WI38 (cell line): ENCODE results near the gene CBX6.

Experiments used
- H3K4me3 ChIP-seq: 2 replicates; pipeline ENCODE4 v1.5.1; 2011; ENCODE audit warnings: low read depth, mild to moderate bottlenecking, control low read depth, low read length
- TF ChIP-seq, protein P1 (sequence below): IDR thresholded peaks from 2 replicates; pipeline ENCODE4 v1.5.1; 2012; ENCODE audit warnings: low read depth, mild to moderate bottlenecking, control low read depth, low read length

The CBX6 gene

DNA sequence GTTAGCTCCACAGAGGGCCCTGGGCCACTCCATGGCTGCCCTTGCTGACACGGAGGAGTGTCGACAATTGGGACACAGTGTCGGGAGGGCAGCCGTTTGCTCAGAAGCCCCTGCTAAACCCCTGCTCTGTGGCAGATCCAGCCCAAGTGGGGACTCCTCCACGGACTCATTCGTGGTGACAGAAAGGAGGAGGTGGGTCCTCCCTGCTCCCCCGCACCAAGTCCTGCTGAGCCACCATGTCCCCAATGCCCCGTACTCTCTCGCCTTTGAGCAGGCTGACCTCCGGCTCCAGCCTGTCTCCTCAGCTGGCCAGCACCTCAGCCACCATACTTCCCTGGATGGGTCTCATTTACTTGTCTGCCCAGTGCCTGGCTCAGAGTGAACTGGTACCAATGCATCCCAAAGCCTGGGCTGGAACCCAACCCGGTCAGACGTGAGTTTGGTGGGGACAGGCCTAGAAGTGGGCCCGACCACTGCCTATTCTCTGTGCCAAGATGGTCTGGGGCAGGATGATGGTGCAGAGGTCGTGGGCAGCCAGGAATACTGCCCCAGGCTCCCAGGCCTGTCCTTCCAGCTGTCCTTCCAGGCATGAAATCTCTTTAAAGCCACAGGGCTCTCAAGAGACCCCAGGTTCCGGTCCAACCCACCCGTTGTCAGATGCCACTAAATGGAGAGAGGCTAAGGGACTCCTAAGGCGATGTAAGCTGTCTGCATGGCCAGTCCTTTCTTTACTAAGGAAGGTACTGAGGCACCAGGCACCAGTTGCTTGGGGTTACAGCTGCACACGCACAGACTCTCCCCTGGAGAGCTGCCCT, 4.3 kb downstream of the CBX6 start:
- no peak overlapping the region for H3K4me3 ChIP-seq
- TF ChIP-seq, protein P1, sequence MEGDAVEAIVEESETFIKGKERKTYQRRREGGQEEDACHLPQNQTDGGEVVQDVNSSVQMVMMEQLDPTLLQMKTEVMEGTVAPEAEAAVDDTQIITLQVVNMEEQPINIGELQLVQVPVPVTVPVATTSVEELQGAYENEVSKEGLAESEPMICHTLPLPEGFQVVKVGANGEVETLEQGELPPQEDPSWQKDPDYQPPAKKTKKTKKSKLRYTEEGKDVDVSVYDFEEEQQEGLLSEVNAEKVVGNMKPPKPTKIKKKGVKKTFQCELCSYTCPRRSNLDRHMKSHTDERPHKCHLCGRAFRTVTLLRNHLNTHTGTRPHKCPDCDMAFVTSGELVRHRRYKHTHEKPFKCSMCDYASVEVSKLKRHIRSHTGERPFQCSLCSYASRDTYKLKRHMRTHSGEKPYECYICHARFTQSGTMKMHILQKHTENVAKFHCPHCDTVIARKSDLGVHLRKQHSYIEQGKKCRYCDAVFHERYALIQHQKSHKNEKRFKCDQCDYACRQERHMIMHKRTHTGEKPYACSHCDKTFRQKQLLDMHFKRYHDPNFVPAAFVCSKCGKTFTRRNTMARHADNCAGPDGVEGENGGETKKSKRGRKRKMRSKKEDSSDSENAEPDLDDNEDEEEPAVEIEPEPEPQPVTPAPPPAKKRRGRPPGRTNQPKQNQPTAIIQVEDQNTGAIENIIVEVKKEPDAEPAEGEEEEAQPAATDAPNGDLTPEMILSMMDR, result no peak

DNA sequence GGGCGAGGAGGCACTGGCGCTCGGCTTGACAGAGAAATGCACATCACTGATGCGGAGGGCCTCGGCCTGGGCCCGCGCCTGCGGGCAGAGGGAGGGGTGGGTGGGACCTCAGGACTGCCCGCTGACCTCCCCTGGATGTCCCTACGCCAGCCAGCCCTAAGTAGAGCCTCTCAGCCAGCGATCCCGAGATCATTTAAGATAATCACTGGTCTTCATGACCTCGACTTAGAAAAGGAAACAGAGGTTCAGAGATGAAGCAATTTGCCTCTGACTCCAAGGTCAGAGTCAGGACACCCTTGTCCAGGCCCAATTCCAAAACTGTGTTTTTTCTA, 4.9 kb downstream of the CBX6 start:
- TF ChIP-seq, protein P1, result no peak
- H3K4me3 ChIP-seq, result no peak overlapping the region

DNA sequence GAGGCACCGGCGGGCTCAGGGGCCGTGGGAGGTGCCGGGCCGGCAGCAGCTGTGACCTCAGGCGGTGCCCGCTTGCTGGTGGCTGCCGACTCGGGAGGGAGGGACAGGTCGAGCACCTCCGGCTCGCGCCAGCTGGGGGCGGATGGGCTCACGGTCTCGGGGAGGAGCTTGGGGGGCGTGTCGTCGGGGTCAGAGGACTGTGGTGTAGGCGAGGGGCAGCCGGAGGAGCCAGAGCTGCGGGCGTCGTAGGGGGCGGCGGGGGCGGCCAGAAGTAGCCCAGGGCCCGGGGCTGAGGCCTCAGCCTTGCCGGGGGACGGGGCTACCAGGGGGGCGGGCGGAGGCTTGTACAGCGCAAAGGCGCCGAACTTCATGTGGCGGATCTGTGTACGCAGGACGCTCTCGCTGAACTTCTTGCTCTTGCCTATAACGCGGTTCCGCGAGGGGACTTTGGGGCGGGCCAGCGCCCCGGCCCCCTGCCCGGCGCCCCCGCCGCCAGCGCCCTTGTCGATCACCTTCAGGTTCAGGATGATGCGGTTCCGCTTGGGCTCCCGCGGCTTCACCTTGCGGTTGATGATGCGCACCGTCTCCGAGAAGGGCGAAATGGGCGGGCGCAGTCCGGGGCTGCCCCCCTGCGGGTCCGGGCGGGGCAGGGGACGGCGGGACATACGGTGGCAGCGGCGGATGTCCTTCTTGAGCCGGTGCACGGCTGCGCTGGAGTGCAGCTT, 5.5 kb downstream of the CBX6 start:
- H3K4me3 ChIP-seq, result no peak overlapping the region
- TF ChIP-seq, protein P1, result no peak

DNA sequence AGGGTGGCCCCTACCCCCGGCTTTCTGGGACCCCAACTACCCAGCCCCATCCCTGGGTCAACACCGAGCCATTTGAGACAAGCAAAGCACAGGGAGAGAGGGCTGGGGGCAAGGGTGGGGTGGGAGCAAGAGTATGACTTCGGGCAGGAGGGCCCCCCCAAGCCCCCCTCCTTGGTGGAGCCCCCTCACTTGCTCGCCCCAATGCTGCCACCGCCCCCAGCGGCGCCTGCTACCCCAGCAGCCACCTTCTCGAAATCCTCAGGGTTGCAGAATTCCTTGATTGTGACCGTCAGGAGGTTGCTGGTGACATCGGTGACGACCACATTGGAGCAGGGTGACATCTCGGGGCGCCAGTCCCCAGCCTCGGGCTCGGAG, 6.0 kb downstream of the CBX6 start:
- TF ChIP-seq, protein P1, result no peak
- H3K4me3 ChIP-seq, result no peak overlapping the region

DNA sequence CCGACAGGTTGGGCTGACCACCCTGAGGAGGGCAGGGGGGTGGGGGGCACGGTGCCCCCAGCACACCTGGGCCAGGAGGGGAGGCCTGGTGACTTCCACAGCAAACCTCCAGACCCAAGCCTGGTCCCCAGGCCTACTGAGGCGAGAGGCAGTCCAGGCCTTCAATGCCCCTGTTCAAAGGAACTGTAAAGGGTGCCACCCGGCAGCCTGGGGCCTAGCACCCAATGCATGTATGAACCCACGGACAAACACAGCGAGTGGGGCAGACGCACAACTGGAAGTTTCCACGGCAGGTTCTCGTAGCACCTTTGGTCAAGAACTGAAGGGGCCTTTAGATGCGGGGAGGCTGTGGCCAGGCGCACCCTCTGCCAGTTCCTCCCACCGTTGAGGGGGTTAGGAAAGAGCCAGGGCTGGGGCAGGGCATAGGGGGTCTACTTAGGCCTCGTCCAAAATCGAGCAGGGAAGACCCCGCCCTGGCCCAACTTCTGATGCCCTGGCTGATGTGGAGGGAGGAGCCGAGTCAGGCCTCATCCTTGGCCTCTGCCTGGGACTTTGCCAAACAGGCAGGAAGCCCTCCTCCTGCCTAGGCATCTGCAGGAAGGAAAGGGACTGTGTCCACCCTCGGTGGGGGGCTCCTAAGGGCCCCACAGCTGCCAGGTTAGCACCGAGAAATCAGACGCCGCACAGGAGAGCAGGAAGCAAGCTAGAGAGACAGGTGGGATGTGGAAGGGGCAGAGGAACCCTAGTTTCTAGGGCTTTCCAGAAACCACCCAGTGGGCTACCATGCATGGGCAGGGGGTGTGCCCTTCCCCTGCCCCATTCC, 6.6 kb downstream of the CBX6 start:
- H3K4me3 ChIP-seq, result no peak overlapping the region
- TF ChIP-seq, protein P1, result no peak

DNA sequence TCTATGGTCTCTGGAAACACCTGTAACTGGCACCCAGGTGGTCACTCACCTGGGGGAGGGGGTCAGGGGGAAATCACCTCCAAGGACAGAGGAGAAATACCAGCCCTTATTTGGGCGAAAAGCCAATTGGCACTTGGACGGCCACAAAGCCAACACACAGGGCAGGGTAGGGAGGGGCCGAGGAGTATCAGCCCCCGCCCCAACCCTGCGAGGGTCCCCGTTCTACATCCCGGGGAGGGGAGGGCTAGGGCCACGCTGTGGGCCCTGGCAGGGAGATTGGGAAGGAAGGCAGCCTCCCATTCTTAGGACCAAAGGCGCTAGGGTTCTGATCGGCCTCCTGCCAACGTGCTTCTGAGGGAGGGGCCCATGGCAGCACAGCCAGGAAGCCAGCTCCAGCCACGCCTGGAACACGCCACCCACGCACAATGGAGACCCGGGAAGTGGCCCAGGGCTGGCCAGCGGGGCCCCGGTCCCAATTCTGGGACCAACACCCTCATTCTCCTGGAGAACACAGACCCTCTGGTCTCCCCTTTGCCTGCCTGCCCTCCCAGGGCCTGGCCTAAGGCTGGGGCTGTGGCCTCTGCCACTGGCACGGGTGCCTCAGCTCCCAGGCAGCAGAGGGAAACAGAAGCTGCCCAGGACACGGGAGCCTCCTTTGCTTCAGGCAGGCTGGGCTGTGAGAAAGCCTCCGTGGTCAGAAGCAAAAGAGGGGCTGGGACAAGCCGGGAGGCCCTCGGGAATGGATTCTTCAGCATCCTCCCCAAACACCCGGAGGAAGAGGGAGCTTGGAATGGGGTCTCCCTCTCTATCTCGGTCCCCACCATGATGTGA, 7.4 kb downstream of the CBX6 start:
- TF ChIP-seq, protein P1, result no peak
- H3K4me3 ChIP-seq, result no peak overlapping the region
